NCI-H446 treated with DMSO at 0.1 percent for 48 hours (cell line): Measurements from ENCODE around the gene CPM.

Experiments used
- DNase-seq: peaks from one replicate; lab custom pipeline; 2025; lab: John Stamatoyannopoulos, UW

CPM gene

DNA sequence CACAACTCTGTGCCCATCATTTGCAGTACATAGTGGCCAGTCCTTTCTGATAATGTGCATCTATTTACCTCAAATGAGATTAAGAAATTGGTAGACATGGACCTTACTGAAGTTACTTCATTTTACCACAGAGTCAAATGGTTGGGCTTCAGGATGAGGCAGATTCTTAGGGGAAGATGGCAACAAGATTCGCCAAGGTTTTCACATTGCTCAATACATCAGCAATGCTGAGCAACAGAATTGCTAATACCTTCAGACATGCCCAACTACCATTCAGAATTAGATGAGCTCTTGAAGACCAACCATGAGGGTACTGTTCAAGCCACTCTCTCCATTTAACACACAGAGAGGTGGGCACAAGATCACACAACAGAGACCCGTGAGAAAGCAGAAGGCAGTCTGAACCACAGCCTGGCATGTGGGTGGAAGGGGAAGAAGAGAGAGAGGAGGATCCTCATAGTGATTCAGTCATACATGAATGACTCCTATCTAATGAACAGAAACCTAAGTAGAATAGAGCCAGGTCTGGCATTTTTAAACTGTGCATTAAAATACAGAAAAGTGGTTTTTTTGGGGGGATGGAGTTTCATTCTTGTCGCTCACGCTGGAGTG is 28.5 kb downstream of the CPM start:
- DNase-seq, result no peak

DNA sequence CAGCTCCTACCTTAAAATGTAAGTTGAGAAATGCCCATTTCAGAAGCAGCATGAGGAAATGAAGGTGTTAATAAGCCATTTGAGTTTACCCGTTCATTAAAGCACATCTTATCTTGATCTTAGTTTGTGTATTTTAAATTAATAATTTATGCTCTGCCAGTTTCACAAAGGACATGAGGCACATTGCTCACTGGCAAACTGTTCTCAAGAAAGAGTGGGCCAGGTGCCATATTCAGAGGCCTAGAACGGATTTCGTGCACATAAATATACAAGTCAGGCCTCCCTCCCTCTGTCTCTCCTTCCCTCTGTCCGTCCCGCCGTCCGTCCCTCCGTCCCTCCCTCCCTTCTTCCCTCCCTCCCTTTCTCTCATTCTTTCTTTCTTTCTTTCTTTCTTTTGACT is 29.5 kb downstream of the CPM start:
- DNase-seq, result no peak

DNA sequence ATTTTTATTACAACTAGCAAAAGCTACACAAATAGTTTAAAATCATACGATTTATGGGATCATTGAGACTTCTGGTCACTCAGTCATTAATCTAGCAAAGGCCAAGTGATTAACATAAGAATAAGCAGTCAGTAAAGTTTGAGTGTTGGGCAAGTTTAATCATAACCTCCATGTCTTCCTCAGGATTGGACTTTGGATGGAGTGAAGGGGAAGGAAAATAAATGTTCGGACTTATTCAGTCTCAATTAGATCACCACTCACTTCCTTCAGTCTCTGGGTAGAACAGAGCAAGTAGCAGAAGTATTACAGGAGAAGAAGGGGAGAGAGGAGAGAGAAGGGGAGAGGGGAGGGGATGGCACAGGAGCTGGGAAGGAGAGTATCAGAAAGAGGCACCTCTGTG is 31.4 kb downstream of the CPM start:
- DNase-seq, result no peak

DNA sequence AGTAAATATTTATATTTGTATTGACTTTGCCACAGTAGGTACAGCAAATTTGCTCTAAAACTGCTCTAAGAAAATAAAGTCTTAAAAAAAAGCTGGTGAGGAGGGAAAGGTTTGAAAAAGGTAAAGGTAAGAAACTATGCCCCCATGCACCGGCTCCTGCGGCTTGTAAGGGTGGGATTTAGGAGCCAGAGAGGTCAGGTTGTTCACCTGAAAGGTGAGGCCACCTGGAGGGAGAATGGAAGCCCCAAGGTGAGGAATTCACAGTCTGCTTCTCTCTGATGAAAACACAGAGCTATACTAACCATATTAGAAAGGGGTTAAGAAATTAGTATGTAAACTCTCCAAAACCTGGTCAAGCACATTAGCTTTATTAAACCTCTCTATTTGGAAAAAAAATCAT is 31.8 kb downstream of the CPM start:
- DNase-seq, result no peak

DNA sequence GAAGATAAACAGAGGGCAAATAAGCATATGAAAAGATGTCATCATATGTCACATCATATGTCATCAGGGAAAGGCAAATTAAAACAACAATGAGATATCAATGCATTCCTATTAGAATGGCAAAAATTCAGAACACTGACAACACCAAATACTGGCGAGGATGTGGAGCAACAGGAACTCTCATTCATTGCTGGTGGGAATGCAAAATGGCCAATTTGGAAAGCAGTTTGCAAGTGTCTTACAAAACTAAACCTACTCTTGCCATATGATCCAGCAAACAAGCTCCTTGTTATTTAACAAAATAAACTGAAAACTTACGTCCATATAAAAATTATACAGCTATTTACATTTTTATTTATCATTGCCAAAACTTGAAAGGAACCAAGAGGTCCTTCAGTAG is 32.7 kb downstream of the CPM start:
- DNase-seq, result no peak

DNA sequence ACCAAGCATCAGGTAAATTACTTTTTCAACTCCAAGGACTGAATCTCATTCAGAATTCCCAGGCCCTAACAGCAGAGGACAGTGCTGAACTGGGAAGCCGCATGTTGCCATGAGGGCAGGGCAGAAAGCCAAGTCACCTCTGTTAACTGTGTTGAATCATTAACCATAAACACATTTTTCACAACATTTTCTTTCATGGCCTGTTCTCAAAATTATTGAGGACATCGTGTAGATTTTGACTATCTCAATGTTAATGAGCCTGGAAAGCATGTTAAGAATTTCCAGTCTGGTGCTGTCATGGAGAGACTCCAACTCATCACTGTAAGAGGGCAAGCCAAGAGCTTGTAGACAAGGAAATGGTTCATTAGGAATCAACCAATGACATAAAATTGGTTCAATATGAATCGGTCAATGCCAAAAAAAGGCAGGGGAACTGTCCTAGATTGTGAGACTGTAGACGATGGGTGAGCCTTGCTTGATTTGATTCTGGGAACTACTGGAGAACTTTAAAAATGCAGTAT is 33.7 kb downstream of the CPM start:
- peak; percentile 66 for DNase-seq

DNA sequence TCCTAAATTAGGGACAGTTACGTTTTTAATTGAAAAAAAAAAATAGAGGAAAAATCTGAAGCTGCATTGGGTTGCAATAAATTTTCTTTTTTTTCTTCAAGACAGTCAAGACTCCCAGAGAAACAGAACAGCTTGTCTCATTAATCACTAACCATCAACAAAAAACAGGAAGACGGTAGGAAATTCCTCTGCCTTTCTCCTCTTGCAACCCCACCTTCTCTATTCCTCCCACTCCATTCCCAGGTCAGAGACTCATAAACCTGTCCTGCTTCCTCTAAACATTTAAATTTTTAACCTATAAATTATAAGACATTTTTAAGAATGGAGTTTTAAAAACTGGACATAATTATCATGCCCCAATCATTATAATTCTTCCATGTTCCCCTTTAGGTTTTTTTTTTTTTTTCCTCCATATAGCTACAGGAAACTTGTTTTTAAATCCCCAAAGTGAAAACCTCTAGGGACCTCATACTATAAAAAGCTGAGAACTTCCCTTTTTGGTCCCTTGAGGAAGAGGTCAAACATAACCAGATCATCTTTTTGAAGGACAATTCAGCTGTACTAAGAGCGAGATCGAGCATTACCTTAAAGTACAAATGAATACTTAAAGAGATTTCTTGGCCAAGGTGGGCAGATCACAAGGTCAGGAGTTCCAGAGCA is 36.0 kb downstream of the CPM start:
- DNase-seq, result no peak

DNA sequence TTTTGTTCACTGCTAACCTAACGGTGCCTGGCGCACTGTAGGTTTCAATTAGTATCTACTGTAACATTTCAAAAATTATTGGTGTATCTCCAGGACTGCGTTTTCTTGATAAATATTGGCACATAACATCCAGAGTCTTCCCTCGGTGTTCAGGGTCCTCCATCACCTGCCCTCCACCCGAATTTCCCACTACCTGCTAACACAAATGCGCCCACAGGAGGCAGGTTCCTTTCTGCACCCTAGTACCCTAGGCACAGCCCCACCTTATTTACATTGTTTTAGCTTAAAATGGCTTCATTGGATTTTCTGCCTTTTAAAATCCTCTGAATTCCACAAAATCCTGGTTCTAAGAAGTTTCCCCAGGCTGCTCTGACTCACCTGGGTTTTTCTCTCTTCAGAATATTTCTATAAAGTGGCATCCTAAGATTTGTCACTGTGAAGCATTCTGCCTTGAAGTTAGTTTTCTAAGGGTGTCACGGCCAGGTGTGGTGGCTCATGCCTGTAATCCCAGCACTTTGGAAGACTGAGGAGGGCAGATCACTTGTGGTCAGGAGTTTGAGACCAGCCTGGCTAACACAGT is 38.6 kb downstream of the CPM start:
- DNase-seq, result no peak

DNA sequence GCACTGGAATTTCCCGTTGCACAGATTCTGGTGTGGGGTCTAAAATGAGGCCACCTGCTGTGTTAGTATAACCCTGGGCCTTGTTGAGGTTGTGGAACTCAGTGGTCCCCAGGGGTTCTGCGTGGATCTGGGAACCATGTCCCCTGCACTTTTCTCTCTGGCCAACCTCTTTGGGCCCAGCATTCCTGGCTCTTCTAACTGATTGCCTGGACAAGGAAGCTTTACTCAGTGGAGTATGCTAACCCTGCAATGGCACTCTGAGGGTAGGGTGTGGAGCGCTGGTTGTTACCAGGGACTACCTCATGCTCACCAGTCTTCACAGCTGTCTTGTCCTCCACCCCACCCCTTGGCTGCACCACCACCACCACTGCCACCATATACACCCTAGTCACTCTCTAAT is 39.2 kb downstream of the CPM start:
- DNase-seq, result no peak

DNA sequence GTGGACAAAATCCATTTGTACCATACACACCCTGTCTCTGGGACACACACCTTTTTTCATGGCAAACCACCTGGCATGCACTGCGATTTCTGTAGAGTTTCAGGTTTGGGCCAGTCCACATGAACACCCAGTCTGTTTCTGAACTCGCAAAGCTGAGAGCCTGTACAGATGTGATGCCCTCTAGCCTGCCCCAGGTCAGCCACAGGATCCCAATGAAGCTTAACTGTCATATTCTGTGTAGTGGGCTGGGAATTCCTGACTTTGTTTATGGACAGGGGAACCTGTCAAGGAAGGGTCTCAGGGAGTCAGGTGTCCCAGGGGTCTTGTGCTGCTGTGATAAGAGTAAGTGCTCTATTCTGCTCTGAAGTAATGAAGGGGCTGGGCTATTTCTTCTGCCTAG is 39.8 kb downstream of the CPM start:
- no peak for DNase-seq

DNA sequence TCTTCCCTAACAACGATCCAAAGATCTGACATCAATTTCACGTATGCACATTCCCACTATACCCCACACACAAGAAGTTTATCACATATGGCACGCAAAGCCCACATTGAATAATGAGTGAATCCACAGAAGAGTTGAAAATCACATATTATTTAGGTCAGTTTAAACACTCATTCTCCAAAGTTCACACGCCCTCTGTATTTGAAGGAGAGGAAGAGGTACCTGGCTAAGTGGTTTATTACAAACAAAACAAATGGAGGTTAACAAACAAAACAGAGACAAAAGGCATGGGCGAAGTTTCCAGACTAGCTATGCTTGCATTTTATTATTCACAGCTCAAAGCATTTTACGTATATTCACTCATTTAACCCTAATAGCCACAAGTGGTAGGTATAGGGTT is 41.8 kb downstream of the CPM start:
- no peak for DNase-seq

DNA sequence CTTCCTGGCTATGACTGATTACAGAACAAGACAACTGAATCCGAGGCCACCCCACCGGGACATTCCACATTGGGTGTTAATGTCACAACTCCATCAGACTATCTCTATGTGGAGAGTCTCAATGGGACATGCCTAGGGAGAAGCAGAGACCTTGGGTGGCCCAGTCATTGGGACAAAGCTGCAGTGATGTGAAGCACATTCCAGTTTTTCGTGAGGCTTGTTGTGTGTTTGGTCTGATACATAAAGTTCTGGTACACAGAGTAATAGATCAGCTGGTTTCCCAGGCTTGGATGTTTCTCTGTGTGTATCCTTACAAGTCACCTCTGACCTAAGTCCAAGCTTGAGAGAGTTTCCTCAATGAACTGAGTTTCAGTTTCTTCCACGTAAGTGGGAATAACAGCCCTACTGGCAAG is 42.3 kb downstream of the CPM start:
- DNase-seq, result no peak

DNA sequence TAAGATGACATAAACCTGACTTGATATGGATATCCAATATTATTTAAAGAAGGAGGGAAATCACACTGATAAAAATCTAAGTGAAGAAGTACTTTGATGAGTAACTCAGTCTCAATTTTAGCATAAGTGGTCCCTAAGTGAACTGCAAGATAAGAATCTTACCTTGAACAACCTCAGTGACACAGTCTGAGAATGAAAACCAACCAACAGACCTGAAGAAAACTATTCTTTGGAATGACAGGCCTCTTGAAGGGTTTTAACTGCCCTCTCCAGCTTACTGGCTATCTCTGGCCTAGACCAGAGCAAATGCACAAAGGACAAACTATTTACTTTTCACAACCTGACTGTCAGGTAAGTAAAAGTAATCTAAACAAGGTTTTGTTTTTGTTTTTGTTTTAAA is 44.7 kb downstream of the CPM start:
- no peak for DNase-seq

DNA sequence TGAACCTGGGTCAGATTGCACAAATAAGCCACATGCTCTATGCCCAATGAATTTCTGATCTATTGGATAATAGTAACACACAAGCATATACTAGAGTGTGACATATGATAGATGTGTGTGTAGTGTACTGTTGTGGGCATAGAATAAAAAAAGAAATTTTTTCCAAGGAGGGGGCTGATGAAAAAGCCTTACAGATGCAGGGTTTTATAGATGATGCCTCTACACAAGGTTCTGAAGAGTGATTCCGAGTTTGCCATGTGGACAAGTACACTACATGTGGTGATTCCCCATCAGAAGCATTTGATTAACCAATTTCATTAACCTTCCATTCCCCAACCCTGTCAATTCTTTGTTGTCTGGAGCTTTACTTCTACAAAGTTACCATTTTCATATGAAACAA is 45.3 kb downstream of the CPM start:
- no peak for DNase-seq

DNA sequence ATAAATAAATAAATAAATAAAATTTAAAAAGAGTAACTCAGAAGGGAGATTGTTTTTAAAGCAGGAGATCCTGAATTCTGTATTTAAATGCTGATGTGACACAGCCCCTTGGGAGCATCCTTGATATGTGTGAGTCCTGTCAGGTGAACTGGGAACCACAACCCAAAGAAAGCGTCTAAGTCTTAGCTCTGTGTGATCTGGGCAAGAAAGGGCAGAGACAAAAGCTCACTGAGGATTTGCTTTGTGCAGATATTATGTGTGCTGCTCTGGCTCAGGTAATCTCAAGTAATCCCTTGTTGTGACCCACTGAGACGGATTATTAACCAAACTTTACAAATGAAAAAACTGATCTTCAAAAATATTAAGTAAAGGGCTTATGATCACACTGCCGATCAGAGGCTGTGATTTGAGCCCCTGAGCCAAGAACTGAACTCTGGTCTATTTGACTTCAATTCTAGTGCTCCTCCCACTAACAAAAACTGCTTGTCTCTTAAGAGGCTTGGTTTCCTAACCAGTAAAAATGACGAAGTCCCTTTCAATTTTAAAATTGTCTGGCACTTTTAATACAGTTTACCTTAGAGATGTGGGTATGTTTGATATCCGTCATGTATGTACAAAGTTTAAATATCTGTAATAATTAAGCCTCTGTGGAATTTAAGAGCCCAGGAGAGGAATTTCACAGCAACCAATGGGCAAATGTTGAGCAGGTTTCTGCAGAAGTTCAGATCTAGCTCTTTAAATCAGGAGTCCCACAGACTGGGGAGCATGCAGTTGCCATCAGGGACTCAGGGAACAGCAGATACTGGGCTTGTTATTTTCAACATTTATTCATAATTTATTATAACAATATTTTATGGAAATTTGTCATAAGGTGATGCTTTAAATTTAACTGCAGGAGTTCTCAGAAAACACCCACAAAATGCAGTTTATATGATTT is 46.1 kb downstream of the CPM start:
- no peak for DNase-seq

DNA sequence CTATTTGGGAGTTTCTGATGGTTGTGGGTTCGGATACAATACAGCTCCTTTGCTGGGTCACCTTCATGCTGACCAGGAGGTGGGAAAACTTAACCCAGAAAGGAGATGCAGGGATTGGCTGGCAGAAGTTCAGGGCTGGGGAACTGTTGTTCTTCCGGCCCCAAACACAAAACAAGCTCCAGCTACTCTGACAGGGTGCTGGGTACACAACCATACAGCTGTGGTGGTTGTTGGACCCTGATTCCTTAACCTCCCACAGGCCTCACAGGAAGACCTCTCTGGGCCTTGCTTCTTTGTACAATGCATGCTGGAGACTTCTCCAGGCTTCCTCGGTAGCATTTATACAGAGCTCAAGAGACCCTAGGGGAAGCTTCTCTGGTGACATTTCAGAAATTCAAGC is 47.6 kb downstream of the CPM start:
- DNase-seq, result no peak

DNA sequence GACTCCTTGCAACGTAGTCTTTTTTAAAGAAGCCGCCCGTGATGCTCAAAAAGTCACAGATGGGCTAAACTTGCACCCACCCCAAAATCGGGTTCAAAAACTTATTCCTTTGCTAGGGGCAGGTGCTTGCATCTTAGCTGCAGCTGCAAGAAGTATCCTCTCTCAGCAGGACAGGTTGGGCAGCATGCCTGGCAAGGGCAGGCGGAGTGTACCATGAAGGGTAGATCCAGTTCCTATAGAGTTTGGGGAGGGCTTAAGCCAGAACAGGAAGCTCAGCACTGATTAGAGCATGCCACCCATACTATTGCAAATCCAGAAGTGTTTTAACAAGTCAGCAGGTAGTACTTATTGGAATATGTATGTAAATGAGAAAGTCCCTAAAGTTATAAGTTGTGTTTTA is 48.7 kb downstream of the CPM start:
- no peak for DNase-seq

DNA sequence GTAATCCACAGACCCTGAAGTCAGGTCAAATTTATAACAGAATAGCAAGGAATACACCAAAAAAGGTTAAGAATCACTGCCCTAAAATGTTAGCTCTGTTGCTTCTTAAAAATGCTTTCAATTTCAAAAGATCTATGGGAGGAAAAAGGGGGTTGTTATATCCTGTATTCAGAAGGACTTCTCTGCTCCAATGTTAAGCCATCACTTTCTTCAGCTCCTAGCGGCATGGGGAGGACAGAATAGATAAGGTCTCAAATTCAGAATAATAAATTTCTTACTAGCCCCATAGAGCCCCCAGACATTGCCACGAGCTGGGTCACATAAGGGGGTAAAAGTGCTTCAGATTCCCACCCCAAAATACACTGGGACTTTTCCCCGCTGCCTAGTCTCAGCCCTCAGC is 49.8 kb downstream of the CPM start:
- no peak for DNase-seq

DNA sequence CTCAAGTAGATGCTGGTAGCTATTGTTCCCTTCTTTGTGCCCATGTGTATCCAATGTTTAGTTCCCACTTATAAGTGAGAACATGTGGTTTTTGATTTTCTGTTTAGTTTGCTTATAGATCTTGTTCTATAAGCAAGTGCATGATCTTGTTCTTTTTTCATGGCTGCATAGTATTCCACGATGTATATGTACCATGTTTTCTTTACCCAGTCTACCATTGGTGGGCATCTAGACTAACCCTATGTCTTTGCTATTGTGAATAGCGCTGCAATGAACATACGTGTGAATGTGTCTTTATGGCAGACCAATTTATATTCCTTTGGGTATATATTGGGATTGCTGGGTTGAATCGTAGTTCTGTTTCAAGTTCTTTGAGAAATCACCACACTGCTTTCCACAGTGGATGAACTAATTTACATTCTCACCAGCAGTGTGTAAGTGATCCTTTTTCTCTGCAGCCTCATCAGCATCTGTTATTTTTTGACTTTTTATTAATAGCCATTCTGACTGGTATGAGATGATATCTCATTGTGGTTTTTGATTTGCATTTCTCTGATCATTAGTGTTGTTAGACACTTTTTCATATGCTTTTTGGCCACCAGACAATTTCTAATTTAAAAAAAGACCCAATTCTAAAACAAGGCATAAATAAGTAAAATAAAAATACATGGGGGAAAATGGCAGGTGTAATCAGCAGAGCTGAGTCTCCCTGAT is 50.6 kb downstream of the CPM start:
- no peak for DNase-seq

DNA sequence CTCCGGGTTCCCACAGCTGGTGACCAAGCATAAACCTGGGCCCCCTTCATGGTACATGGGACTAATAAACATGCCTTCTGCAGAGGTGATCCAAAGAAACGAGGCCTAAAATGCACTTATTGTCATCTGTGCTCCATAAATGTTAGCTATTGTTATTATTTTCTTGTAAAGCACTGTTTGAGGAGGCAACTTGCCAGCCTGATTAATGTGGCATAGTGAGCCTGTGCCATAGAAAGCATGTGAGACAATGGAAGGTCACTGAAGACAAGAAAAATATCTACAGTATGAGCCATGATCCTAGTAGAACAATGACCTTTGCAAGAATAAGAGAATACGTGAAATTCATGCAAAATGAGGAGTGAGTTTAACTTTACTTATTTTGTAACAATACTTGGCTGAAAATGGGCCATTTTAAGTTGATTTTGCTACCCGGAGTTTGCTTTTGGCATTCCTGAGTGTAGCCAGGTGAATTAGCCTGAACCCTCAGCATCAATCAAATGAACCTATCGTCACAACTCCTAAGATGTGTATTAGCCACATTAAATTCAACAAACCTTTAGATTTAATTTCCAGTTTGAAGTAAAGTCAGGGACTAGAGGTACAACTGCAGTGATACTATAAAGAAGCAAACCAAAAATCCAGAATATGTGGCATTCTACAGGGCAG is 52.2 kb downstream of the CPM start:
- no peak for DNase-seq

DNA sequence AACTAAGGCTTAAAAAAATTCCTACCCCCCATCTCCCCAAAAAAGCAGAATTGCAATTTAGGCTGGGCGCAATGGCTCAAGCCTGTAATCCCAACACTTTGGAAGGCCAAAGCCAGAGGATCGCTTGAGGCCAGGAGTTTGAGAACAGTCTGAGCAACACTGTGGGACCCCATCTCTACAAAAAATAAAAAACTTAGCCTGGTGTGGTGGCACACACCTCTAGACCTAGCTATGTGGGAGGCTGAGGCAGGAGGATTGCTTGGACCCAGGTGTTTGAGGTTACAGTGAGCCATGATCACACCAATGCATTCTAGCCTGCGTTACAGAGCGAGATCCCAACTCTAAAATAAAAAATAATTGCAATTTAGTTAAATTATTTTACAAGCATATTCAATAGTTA is 54.1 kb downstream of the CPM start:
- no peak for DNase-seq
